ENCODE measurements around the gene SLC22A1.

- TF ChIP-seq, protein P1, sequence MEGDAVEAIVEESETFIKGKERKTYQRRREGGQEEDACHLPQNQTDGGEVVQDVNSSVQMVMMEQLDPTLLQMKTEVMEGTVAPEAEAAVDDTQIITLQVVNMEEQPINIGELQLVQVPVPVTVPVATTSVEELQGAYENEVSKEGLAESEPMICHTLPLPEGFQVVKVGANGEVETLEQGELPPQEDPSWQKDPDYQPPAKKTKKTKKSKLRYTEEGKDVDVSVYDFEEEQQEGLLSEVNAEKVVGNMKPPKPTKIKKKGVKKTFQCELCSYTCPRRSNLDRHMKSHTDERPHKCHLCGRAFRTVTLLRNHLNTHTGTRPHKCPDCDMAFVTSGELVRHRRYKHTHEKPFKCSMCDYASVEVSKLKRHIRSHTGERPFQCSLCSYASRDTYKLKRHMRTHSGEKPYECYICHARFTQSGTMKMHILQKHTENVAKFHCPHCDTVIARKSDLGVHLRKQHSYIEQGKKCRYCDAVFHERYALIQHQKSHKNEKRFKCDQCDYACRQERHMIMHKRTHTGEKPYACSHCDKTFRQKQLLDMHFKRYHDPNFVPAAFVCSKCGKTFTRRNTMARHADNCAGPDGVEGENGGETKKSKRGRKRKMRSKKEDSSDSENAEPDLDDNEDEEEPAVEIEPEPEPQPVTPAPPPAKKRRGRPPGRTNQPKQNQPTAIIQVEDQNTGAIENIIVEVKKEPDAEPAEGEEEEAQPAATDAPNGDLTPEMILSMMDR (IDR thresholded peaks at IDR 0.05), result no peak
- TF ChIP-seq POLR2A (IDR thresholded peaks at IDR 0.05), result no peak
Measured at GRCh38 chr6:160170018-160170680, 48.5 kb downstream of the SLC22A1 start.
